HG03558 (cell line): ENCODE measurements around the gene XRCC1.

Experiments used
- ATAC-seq: cut with Tn5 transposase; IDR thresholded peaks from one replicate; pipeline ENCODE4 v1.9.1; 2021; ENCODE audit warnings: moderate number of reproducible peaks; ENCODE audit not compliant: unreplicated experiment; ENCODE audit errors: extremely low read depth

Gene XRCC1

GRCh38 chr19:43575156-43575950 lies at the start of gene XRCC1, which contains the start of gene PINLYP:
TSS of gene XRCC1 (minus strand) at chr19:43575527. CDS start at chr19:43575458, 69 bp downstream.
TSS of gene PINLYP (plus strand) at chr19:43575801. CDS start at chr19:43577192, 1,391 bp downstream.
- peak; percentile 75 for ATAC-seq

- ATAC-seq, result no peak
These were observed 49.6 kb upstream of the XRCC1 start for GRCh38 chr19:43624933-43625332.

- ATAC-seq, result no peak
These were observed 48.8 kb upstream of the XRCC1 start for GRCh38 chr19:43623889-43624670.

- no peak for ATAC-seq
These were observed 47.6 kb upstream of the XRCC1 start for GRCh38 chr19:43622956-43623355.

- no peak for ATAC-seq
These were observed 46.7 kb upstream of the XRCC1 start for GRCh38 chr19:43622070-43622469.

GRCh38 chr19:43620061-43621001 lies 45.0 kb upstream of the XRCC1 start:
- ATAC-seq, result no peak

GRCh38 chr19:43619262-43620060 lies 44.1 kb upstream of the XRCC1 start, which contains the start of gene ZNF428:
TSS of gene ZNF428 (minus strand) at chr19:43619629. CDS start at chr19:43614304, 5,325 bp downstream.
- peak; percentile 51 for ATAC-seq

- ATAC-seq, result no peak
These were observed 43.6 kb upstream of the XRCC1 start for GRCh38 chr19:43618921-43619261.

GRCh38 chr19:43616954-43617353 lies 41.6 kb upstream of the XRCC1 start:
- ATAC-seq, result no peak

GRCh38 chr19:43616306-43616705 lies 41.0 kb upstream of the XRCC1 start:
- ATAC-seq, result no peak

- ATAC-seq, result no peak
These were observed 37.0 kb upstream of the XRCC1 start for GRCh38 chr19:43612374-43612773.

- no peak for ATAC-seq
These were observed 36.5 kb upstream of the XRCC1 start, which contains the start of gene SRRM5 for GRCh38 chr19:43611788-43612187. TSS of gene SRRM5 (plus strand) at chr19:43612088. CDS start at chr19:43612122, 34 bp downstream.

- ATAC-seq, result no peak
These were observed 35.2 kb upstream of the XRCC1 start for GRCh38 chr19:43610493-43610892.

GRCh38 chr19:43609872-43610271 lies 34.5 kb upstream of the XRCC1 start:
- no peak for ATAC-seq

- no peak for ATAC-seq
These were observed 32.2 kb upstream of the XRCC1 start for GRCh38 chr19:43607238-43608205.

GRCh38 chr19:43606569-43607229 lies 31.4 kb upstream of the XRCC1 start:
- no peak for ATAC-seq

GRCh38 chr19:43605875-43606568 lies 30.7 kb upstream of the XRCC1 start:
- no peak for ATAC-seq
